ENCODE measurements around the gene ATP1B4. TPM values are rescaled to one million over a fixed set of nuclear protein-coding genes. Genes with fewer than 3 reads are reported as not detected.
"Not testable (repeated sequence)": the region's sequence is repeated elsewhere in the genome, so short reads cannot be mapped to it uniquely, and the experiment has no call there.

Gene ATP1B4
- total RNA-seq, 1 donor from 2014 or later = 0.74 TPM

- H3K9me3 ChIP-seq = peaks cover 5% of the 10 kb centered on the region
- intact Hi-C loops (cut with DNase I) = no loop called here
These were observed 26.6 kb upstream of the ATP1B4 start for GRCh38 chrX:120335289-120335688.

GRCh38 chrX:120336899-120337298 is 25.0 kb upstream of the ATP1B4 start:
- H3K4me3 ChIP-seq = no peak overlapping the region
- peaks cover 5% of the 10 kb centered on the region for H3K9me3 ChIP-seq
- DNase-seq (ENCODE audit: extremely low spot score in 2 of 2) = no peak
- H3K36me3 ChIP-seq = no peaks in the 10 kb centered on the region
- no peaks in the 10 kb centered on the region for H3K27me3 ChIP-seq
- intact Hi-C loops (cut with DNase I) = no loop called here
- H3K27ac ChIP-seq = no peak overlapping the region
- no peak for TF ChIP-seq POLR2AphosphoS5 (IDR thresholded peaks at IDR 0.05; ENCODE audit: insufficient read depth in 1 of 2, low read depth in 1 of 2)
- TF ChIP-seq POLR2A (IDR thresholded peaks at IDR 0.05) = no peak
- TF ChIP-seq CTCF (IDR thresholded peaks at IDR 0.05) = no peak
- H3K4me1 ChIP-seq = no peaks in the 10 kb centered on the region

More at GRCh38 chrX:120335289-120335688, 26.6 kb upstream of the ATP1B4 start:
- Histone ChIP-seq H3K27me3 (no peaks in the 10 kb centered on the region), H3K36me3 (no peaks in the 10 kb centered on the region), H3K27ac (no peak overlapping the region), H3K4me1 (no peaks in the 10 kb centered on the region), H3K4me3 (no peak overlapping the region)
- no peak for TF ChIP-seq POLR2A (IDR thresholded peaks at IDR 0.05)
- no peak for TF ChIP-seq CTCF (IDR thresholded peaks at IDR 0.05)
- no peak for TF ChIP-seq POLR2AphosphoS5 (IDR thresholded peaks at IDR 0.05; ENCODE audit: insufficient read depth in 1 of 2, low read depth in 1 of 2)
- no peak for DNase-seq (ENCODE audit: extremely low spot score in 2 of 2)

GRCh38 chrX:120344566-120344965 is 17.3 kb upstream of the ATP1B4 start:
- DNase-seq (ENCODE audit: extremely low spot score in 2 of 2); H3K9me3 ChIP-seq; H3K27me3 ChIP-seq; H3K27ac ChIP-seq; intact Hi-C loops (cut with DNase I); H3K4me3 ChIP-seq; H3K36me3 ChIP-seq; H3K4me1 ChIP-seq: not testable (repeated sequence)

GRCh38 chrX:120350450-120351138 is 11.3 kb upstream of the ATP1B4 start:
- H3K27ac ChIP-seq = no peak overlapping the region
- no peaks in the 10 kb centered on the region for H3K4me1 ChIP-seq
- no peaks in the 10 kb centered on the region for H3K9me3 ChIP-seq
- no peak for DNase-seq (ENCODE audit: extremely low spot score in 2 of 2)
- intact Hi-C loops (cut with DNase I) = no loop called here
- H3K27me3 ChIP-seq = no peaks in the 10 kb centered on the region
- no peak overlapping the region for H3K4me3 ChIP-seq
- no peaks in the 10 kb centered on the region for H3K36me3 ChIP-seq
- TF ChIP-seq POLR2A (IDR thresholded peaks at IDR 0.05) (no peak), CTCF (IDR thresholded peaks at IDR 0.05) (no peak), POLR2AphosphoS5 (IDR thresholded peaks at IDR 0.05; ENCODE audit: insufficient read depth in 1 of 2, low read depth in 1 of 2) (no peak)

- intact Hi-C loops (cut with DNase I) = no loop called here
- H3K4me3 ChIP-seq = no peak overlapping the region
- H3K4me1 ChIP-seq = no peaks in the 10 kb centered on the region
- H3K9me3 ChIP-seq = no peaks in the 10 kb centered on the region
- H3K27me3 ChIP-seq = no peaks in the 10 kb centered on the region
- no peak for DNase-seq (ENCODE audit: extremely low spot score in 2 of 2)
- H3K36me3 ChIP-seq = no peaks in the 10 kb centered on the region
- no peak overlapping the region for H3K27ac ChIP-seq
- TF ChIP-seq CTCF (IDR thresholded peaks at IDR 0.05) = no peak
- no peak for TF ChIP-seq POLR2A (IDR thresholded peaks at IDR 0.05)
- no peak for TF ChIP-seq POLR2AphosphoS5 (IDR thresholded peaks at IDR 0.05; ENCODE audit: insufficient read depth in 1 of 2, low read depth in 1 of 2)
These were observed 5.8 kb upstream of the ATP1B4 start for GRCh38 chrX:120356084-120356483.
